GM12891 (cell line): Measurements from ENCODE around the gene SMTN.
"Not testable (repeated sequence)": the region's sequence is repeated elsewhere in the genome, so short reads cannot be mapped to it uniquely, and the experiment has no call there.

Experiments
- DNase-seq: peaks from one replicate; pipeline ENCODE4 v3.0.0; 2011; ENCODE audit warnings: low spot score; ENCODE audit not compliant: insufficient read length
- FAIRE-seq: peaks from 2 replicates; lab custom pipeline; 2011; peaks lifted over from hg19 to GRCh38; lab: Jason Lieb, UNC
- PAX5 ChIP-seq: IDR thresholded peaks from 2 replicates; pipeline ENCODE4 v1.6.1; 2011; ENCODE audit warnings: low read length, moderate library complexity, mild to moderate bottlenecking; ENCODE audit not compliant: insufficient read depth, severe bottlenecking
- POLR2A ChIP-seq: IDR thresholded peaks from 2 replicates; pipeline ENCODE4 v1.6.1; 2011; ENCODE audit warnings: low read depth, low read length, control low read depth
- POLR2AphosphoS5 ChIP-seq: IDR thresholded peaks from 2 replicates; pipeline ENCODE4 v1.6.1; 2011; ENCODE audit warnings: low read depth, low read length, control low read depth
- POU2F2 ChIP-seq: IDR thresholded peaks from 2 replicates; pipeline ENCODE4 v1.6.1; 2011; ENCODE audit warnings: low read depth, mild to moderate bottlenecking, control low read depth, low read length, moderate library complexity
- SPI1 ChIP-seq: IDR thresholded peaks from 2 replicates; pipeline ENCODE4 v1.6.1; 2011; ENCODE audit warnings: low read depth, low read length, control low read depth
- TAF1 ChIP-seq: IDR thresholded peaks from 2 replicates; pipeline ENCODE4 v1.6.1; 2011; ENCODE audit warnings: low read depth, low read length, control low read depth

The SMTN gene

GRCh38 chr22:31046539-31047226, 34.4 kb upstream of the SMTN start:
- DNase-seq (no peak), FAIRE-seq (no peak)
- TF ChIP-seq POU2F2 (no peak), PAX5 (no peak), POLR2AphosphoS5 (no peak), SPI1 (no peak), TAF1 (no peak), POLR2A (no peak)

- DNase-seq (no peak), FAIRE-seq (no peak)
- TF ChIP-seq SPI1 (no peak), PAX5 (no peak), POLR2A (no peak), POLR2AphosphoS5 (no peak), TAF1 (no peak), POU2F2 (no peak)
These were observed 32.5 kb upstream of the SMTN start for GRCh38 chr22:31048570-31048969.

DNA sequence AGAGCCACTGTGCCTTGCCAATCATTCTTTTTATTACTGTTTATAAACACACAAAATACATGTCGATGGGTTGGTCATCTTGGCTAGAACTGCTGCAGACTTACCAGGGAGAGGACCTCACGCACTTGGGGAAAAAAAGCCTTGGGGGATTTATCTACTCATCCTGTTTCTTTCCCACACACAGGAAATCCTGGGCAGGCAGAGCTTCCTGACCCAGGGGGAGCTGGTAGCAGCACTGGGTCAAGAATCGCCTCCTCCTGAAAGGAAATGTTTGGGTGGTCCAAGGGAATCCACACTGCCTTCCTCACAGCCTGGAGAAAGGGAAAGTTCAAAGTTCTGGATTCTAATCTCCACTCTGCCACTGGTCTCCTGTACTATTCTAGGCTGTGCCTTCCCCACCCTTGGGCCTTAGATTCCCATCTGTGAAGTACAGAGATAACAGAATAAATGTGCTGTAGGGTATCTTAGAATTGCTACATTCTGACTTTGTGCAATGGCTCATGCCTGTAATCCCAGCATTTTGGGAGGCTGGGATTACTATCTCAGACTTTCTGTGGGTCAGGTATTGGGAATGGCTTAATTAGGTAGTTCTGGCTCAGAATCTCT, 31.2 kb upstream of the SMTN start:
- no peak for TF ChIP-seq POLR2AphosphoS5
- no peak for TF ChIP-seq POU2F2
- TF ChIP-seq PAX5: no peak
- TF ChIP-seq POLR2A: no peak
- TF ChIP-seq TAF1: no peak
- no peak for TF ChIP-seq SPI1
- DNase-seq: no peak
- no peak for FAIRE-seq

GRCh38 chr22:31055117-31055634, 25.9 kb upstream of the SMTN start:
- FAIRE-seq: no peak

DNA sequence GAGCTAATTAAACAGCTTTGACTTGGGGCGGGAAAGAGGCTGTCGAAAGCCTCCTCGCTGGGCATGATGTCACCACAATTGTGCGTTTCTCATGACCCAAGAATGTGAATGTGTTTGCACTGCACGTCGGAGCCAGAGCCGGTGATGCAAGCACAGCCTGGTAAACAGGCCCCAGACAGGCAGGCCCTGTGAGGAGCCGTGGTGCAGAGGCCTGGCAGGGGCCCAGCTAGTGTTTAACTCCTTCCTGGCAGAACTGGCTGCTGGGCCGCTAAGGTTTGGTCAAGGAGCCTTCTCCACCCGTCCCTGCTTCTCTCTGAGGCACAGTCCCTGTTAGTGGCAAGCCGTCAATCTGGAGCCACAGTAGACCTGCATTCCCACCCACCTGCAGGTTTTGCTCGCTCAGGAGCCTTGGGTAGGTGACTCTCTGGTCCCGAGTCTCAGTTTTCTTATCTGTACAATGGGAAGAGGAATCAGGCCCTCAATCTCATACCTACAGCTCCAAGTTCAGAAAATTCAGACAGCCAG, 25.4 kb upstream of the SMTN start:
- FAIRE-seq (no peak), DNase-seq (no peak)
- no peak for TF ChIP-seq POLR2AphosphoS5
- no peak for TF ChIP-seq POLR2A
- no peak for TF ChIP-seq TAF1
- TF ChIP-seq POU2F2: no peak
- TF ChIP-seq PAX5: no peak
- TF ChIP-seq SPI1: no peak

More at GRCh38 chr22:31055117-31055634, 25.9 kb upstream of the SMTN start:
- DNase-seq: no peak
- TF ChIP-seq POU2F2 (no peak), PAX5 (no peak), POLR2A (no peak), TAF1 (no peak), POLR2AphosphoS5 (no peak), SPI1 (no peak)

DNA sequence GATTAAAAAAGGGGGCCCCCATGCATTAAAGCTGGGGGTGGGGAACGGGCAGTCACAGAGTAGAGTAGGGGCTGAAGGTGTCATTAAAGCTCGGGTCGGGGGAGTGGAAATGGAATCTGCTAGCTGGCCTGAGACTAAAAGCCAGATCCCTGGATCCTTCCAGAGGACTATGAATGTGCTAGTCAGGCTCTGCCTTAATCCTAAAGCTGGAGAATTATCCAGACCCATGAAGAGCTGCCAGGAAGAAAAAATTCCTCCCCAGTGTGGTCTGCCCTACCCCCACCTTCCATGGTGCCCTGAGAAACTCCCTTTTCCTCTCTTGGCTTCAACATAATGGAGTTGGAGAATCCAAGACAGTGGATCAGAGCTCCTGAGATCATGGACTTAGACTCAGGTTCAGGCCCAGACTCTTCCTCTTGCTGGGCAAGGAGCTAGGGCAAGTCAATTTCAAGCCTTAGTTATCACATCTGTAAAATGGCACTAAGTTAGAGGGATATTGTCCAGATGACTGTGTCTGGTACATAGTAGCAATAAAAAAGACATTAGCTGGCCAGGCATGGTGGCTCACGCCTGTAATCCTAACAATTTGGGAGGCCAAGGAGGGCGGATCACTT, 24.0 kb upstream of the SMTN start:
- TF ChIP-seq PAX5 (no peak), POU2F2 (no peak), SPI1 (no peak)
- no peak for FAIRE-seq
- DNase-seq: no peak

- FAIRE-seq: not testable (repeated sequence)
These were observed 21.5 kb upstream of the SMTN start for GRCh38 chr22:31059663-31060062.

GRCh38 chr22:31062566-31063230, 18.4 kb upstream of the SMTN start:
- no peak for DNase-seq
- no peak for FAIRE-seq
- TF ChIP-seq POLR2A (no peak), POU2F2 (no peak), SPI1 (no peak), TAF1 (no peak), PAX5 (no peak), POLR2AphosphoS5 (no peak)

More at GRCh38 chr22:31059663-31060062, 21.5 kb upstream of the SMTN start:
- DNase-seq: not testable (repeated sequence)

DNA sequence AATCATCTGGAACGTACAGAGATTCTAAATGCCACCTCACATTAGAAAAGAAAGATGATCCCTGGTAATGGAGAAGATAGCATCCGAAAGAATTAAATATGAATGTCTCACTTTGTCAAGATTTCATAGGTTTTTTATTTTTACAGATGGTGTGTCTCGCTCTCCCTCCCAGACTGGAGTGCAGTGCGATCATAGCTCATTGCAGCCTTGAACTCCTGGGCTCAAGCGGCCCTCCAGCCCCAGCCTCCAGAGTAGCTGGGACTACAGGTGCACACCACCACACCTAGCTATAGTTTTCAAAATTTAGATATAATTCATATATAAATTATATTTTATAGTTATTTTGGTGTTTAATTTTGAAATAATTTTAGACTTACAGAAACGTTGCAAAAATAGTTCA, 16.7 kb upstream of the SMTN start:
- DNase-seq: no peak
- FAIRE-seq: no peak
- TF ChIP-seq POLR2AphosphoS5 (no peak), POLR2A (no peak), PAX5 (no peak), POU2F2 (no peak), SPI1 (no peak), TAF1 (no peak)

DNA sequence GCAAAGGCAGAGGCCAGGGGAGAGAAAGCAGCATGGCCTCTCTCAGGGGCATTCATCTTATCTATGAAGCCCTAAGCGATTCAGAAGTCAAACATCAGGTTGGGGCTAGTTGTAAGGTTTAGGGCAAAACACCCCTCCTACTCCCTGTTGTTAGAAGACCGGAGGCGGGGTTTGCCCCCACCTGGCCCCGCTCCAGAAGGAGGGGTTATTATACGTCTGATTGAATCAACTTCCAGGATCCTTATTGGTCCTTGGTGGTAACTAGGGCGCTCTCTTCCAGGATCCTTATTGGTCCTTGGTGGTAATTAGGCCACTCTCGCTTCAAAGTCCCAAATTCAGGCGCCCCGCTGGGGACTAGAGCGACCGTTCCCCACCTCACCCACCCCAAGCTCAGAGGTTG, 12.1 kb upstream of the SMTN start:
- no peak for DNase-seq
- no peak for FAIRE-seq
- no peak for TF ChIP-seq POU2F2
- TF ChIP-seq POLR2A: no peak
- no peak for TF ChIP-seq PAX5
- no peak for TF ChIP-seq POLR2AphosphoS5
- no peak for TF ChIP-seq SPI1
- TF ChIP-seq TAF1: no peak

DNA sequence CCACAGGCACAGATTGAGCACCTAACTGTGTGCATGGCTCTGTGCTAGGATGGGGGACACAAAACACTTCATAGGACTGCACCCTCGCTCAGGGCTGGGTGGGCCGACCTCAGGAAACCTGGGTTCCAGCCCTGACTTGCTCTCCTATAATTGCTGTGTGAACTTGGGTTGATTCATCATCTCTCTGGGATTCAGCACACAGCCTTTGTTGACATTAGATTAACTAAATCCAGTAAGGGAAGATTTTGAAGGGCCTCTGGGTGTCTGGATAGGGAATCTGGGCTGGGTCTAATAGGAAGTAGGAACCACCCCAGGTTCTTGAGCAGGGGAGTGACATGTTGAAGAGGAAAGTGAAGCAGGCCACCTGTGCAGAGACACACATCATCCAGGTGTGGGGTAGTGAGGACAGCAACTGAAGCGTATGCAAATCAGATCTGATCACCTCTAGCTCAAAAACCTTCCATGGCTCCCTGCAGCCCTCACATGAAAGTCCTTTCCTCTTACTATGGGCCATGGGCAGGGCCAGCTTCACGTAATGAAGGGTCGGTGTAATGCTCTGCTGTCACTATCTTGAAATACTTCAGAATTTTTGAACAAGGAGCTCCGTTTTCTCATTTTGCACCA, 11.3 kb upstream of the SMTN start:
- not testable (repeated sequence) for DNase-seq, FAIRE-seq

DNA sequence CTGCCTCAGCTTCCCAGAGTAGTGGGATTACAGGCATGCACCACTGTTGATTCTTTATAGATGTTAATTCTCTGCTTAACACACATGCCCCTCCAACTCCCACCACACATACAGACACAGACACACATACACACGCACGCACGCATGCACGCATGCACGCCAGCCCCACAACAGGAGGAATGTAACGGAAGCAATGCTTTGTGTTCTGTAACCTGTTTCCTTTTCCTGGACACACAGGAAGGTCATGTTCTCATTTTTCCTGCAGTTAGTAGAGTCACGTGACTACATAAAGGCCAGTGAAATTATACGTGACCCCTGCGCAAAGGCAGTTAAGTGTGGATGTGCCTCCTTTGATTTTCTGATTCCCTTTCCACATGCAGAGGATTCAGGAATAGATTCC, 8.0 kb upstream of the SMTN start:
- DNase-seq, FAIRE-seq: not testable (repeated sequence)

- FAIRE-seq, DNase-seq: not testable (repeated sequence)
These were observed 7.5 kb upstream of the SMTN start for GRCh38 chr22:31073545-31074145.
